ENCODE results near the gene ACBD6. TPM values are rescaled to one million over a fixed set of nuclear protein-coding genes. Genes with fewer than 3 reads are reported as not detected.

Gene ACBD6
- total RNA-seq, 2 donors from 2014 or later = 43.2 to 54.5 TPM

GRCh38 chr1:180497826-180498225, 4.6 kb downstream of the ACBD6 start:
- no peak for TF ChIP-seq CTCF (conservative IDR thresholded peaks at IDR 0.05)
- H3K27me3 ChIP-seq (ENCODE audit: control insufficient read depth, insufficient read depth, low read length, poor library complexity, severe bottlenecking) = no peaks in the 10 kb centered on the region
- peaks cover 47% of the 10 kb centered on the region for H3K36me3 ChIP-seq (ENCODE audit: control insufficient read depth, insufficient read depth, low read length)
- Mint-ChIP-seq H3K4me1 (peaks cover 9% of the 10 kb centered on the region), H3K36me3 (ENCODE audit: low read depth) (peaks cover 30% of the 10 kb centered on the region), H3K27me3 (ENCODE audit: insufficient read depth) (no peaks in the 10 kb centered on the region), H3K27ac (no peak overlapping the region), H3K4me3 (no peak overlapping the region), H3K9me3 (no peaks in the 10 kb centered on the region)
- no peaks in the 10 kb centered on the region for H3K9me3 ChIP-seq (ENCODE audit: control insufficient read depth, low read length)
- no peak overlapping the region for H3K4me3 ChIP-seq (ENCODE audit: low read length)
- H3K4me1 ChIP-seq (ENCODE audit: control insufficient read depth, insufficient read depth, low read length) = no peaks in the 10 kb centered on the region
- no peak overlapping the region for H3K9ac ChIP-seq (ENCODE audit: extremely low read depth, low read length, poor library complexity, severe bottlenecking)
- WGBS, 2 experiments (ENCODE audit: insufficient coverage in 1 of 2, insufficient read length in 1 of 2) = 96 to 100% methylated on average over 1 to 3 of the region's 3 CpGs
- no peak overlapping the region for H3K27ac ChIP-seq (ENCODE audit: low read depth, low read length)
- DNase-seq = no peak

- H3K4me1 Mint-ChIP-seq = no peaks in the 10 kb centered on the region
- no peak overlapping the region for H3K4me3 Mint-ChIP-seq
- no peak overlapping the region for H3K27ac Mint-ChIP-seq
- no peaks in the 10 kb centered on the region for H3K27me3 Mint-ChIP-seq (ENCODE audit: insufficient read depth)
- no peak for DNase-seq
- 98% methylated on average over 2 of the region's 2 CpGs; no CpG with 5 or more reads in 1 of the 2 experiments for WGBS, 2 experiments (ENCODE audit: insufficient coverage in 1 of 2, insufficient read length in 1 of 2)
- Histone ChIP-seq H3K36me3 (ENCODE audit: control insufficient read depth, insufficient read depth, low read length) (peaks cover 52% of the 10 kb centered on the region), H3K4me1 (ENCODE audit: control insufficient read depth, insufficient read depth, low read length) (no peaks in the 10 kb centered on the region), H3K27me3 (ENCODE audit: control insufficient read depth, insufficient read depth, low read length, poor library complexity, severe bottlenecking) (no peaks in the 10 kb centered on the region), H3K4me3 (ENCODE audit: low read length) (no peak overlapping the region), H3K27ac (ENCODE audit: low read depth, low read length) (no peak overlapping the region), H3K9me3 (ENCODE audit: control insufficient read depth, low read length) (no peaks in the 10 kb centered on the region), H3K9ac (ENCODE audit: extremely low read depth, low read length, poor library complexity, severe bottlenecking) (no peak overlapping the region)
- no peaks in the 10 kb centered on the region for H3K9me3 Mint-ChIP-seq
- no peak for TF ChIP-seq CTCF (conservative IDR thresholded peaks at IDR 0.05)
- H3K36me3 Mint-ChIP-seq (ENCODE audit: low read depth) = peaks cover 33% of the 10 kb centered on the region
Measured at GRCh38 chr1:180494370-180494769, 8.0 kb downstream of the ACBD6 start.

GRCh38 chr1:180489976-180490375, 12.4 kb downstream of the ACBD6 start:
- Histone ChIP-seq H3K9me3 (ENCODE audit: control insufficient read depth, low read length) (no peaks in the 10 kb centered on the region), H3K36me3 (ENCODE audit: control insufficient read depth, insufficient read depth, low read length) (peaks cover 62% of the 10 kb centered on the region), H3K4me1 (ENCODE audit: control insufficient read depth, insufficient read depth, low read length) (no peaks in the 10 kb centered on the region), H3K27ac (ENCODE audit: low read depth, low read length) (no peak overlapping the region), H3K4me3 (ENCODE audit: low read length) (no peak overlapping the region), H3K27me3 (ENCODE audit: control insufficient read depth, insufficient read depth, low read length, poor library complexity, severe bottlenecking) (no peaks in the 10 kb centered on the region), H3K9ac (ENCODE audit: extremely low read depth, low read length, poor library complexity, severe bottlenecking) (no peak overlapping the region)
- no peak for TF ChIP-seq CTCF (conservative IDR thresholded peaks at IDR 0.05)
- no peaks in the 10 kb centered on the region for H3K27me3 Mint-ChIP-seq (ENCODE audit: insufficient read depth)
- H3K4me1 Mint-ChIP-seq = peaks cover 4% of the 10 kb centered on the region
- peaks cover 40% of the 10 kb centered on the region for H3K36me3 Mint-ChIP-seq (ENCODE audit: low read depth)
- DNase-seq = no peak
- no peak overlapping the region for H3K27ac Mint-ChIP-seq
- no peak overlapping the region for H3K4me3 Mint-ChIP-seq
- H3K9me3 Mint-ChIP-seq = no peaks in the 10 kb centered on the region

Measured in endodermal cell (in vitro differentiated cells).